GM12892 (cell line): ENCODE results near the gene NEDD8.

Experiments used
- POLR2A ChIP-seq: IDR thresholded peaks from 2 replicates; pipeline ENCODE4 v1.6.1; 2011; ENCODE audit warnings: low read depth, low read length, control low read depth
- POLR2AphosphoS5 ChIP-seq: IDR thresholded peaks from 2 replicates; pipeline ENCODE4 v1.6.1; 2011; ENCODE audit warnings: low read depth, low read length, control low read depth
- TAF1 ChIP-seq: IDR thresholded peaks from 2 replicates; pipeline ENCODE4 v1.6.1; 2011; ENCODE audit warnings: low read depth, mild to moderate bottlenecking, control low read depth, low read length, borderline replicate concordance

DNA sequence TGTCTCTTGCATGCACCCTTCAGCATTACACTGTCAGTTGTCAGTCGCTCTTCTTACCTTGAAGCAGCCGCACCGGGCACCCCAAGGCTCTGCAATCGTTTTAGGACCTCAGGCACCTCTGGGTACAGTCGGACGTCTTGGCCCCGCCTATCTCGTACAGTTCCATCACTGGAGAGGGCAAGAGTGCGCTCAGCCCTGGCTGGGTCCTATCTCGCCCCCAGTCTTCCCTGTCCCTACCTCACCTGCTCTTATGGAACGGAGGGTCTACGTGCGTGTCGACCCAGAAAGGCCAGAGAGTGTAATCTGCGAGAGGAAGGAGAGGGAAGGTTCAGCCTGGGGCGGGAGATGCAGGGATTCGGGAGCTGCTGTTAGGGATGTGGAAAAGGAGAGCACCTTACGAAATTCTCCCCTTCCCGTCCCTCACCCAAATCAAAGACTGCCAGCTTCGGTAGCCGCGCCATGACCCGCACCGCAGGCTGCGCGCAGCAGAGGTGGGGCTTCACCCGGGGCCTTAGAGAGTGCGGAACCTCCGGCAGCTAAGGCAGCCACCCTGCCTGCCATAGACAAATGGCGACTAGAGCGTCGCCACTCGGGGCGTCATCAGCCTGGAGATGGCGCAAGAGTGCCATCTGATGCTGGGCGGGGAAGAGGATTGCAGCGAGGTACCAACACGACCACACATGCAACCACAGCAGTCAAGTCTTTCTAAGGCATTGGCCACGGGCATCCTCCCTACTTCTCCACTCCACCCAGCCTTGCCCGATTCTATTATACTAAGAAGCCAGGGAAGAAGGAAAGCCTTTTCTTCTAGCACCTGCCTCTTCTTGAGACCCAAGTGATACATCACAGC is 16.4 kb downstream of the NEDD8 start, which contains the start of gene MDP1:
- TF ChIP-seq POLR2A (peak; percentile 92), POLR2AphosphoS5 (peak; percentile 90; the same call in 1 of the 2 replicates), TAF1 (peak; percentile 80)
